Gastrocnemius medialis (tissue), 4 donors: ENCODE data around the gene SEC22A.

Experiments
- POLR2A ChIP-seq, 2 donors: fragments of 450-650 bp; IDR thresholded peaks; one replicate each; pipeline ENCODE4 v1.6.1; 2017; ENCODE audit warnings: antibody characterized with exemption in 2 of 2, mild to moderate bottlenecking in 2 of 2, moderate library complexity in 2 of 2
- TF ChIP-seq, protein P1 (sequence below), 5 experiments: fragments of 450-650 bp in 3 of 5; fragments of 200-600 bp in 2 of 5; sonication (generic) in 2 of 5; IDR thresholded peaks in 4 of 5; conservative IDR thresholded peaks in 1 of 5; 1 replicate in 4 of 5; 2 replicates in 1 of 5; pipeline ENCODE4 v1.5.1; 2016 to 2019; ENCODE audit warnings: antibody characterized with exemption in 5 of 5, mild to moderate bottlenecking in 3 of 5, moderate library complexity in 3 of 5

DNA sequence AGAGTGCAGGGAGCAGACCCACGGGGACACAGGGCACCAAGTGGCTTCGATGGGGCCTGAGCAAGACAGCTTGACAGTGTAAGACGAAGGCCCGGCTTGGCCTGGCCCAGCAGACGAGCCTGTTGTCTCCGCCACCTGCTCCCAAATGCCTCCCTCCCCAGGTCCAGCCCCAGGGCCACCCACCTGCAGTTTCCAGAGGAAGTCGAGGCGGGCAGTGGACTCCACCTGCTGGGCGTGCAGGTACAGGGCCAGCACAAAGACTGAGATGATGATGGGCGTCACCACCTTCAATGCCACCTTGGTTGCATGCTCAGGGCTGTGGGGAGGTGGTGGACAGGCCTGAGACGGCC lies 94.1 kb downstream of the SEC22A start:
- TF ChIP-seq, protein P1, sequence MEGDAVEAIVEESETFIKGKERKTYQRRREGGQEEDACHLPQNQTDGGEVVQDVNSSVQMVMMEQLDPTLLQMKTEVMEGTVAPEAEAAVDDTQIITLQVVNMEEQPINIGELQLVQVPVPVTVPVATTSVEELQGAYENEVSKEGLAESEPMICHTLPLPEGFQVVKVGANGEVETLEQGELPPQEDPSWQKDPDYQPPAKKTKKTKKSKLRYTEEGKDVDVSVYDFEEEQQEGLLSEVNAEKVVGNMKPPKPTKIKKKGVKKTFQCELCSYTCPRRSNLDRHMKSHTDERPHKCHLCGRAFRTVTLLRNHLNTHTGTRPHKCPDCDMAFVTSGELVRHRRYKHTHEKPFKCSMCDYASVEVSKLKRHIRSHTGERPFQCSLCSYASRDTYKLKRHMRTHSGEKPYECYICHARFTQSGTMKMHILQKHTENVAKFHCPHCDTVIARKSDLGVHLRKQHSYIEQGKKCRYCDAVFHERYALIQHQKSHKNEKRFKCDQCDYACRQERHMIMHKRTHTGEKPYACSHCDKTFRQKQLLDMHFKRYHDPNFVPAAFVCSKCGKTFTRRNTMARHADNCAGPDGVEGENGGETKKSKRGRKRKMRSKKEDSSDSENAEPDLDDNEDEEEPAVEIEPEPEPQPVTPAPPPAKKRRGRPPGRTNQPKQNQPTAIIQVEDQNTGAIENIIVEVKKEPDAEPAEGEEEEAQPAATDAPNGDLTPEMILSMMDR (IDR thresholded peaks at IDR 0.05 in 4 of 5, conservative IDR thresholded peaks at IDR 0.05 in 1 of 5), result no peak
- TF ChIP-seq POLR2A (IDR thresholded peaks at IDR 0.05), result no peak
